NB4 (cell line): Measurements from ENCODE around the gene PLEKHA6.

Source experiments
- DNase-seq: peaks from one replicate; pipeline ENCODE4 v3.0.0; 2010; ENCODE audit warnings: low read depth
- H3K4me3 ChIP-seq: one replicate; pipeline ENCODE4 v1.5.1; 2011; ENCODE audit warnings: mild to moderate bottlenecking, low read depth, low read length, moderate library complexity
- CTCF ChIP-seq: IDR thresholded peaks from one replicate; pipeline ENCODE4 v1.5.1; 2012; ENCODE audit warnings: low read depth, low read length
- MAX ChIP-seq: IDR thresholded peaks from 2 replicates; pipeline ENCODE4 v1.6.1; 2011; ENCODE audit warnings: low read depth, low read length
- MYC ChIP-seq: IDR thresholded peaks from 2 replicates; pipeline ENCODE4 v1.6.1; 2011; ENCODE audit warnings: low read depth, low read length
- POLR2A ChIP-seq: IDR thresholded peaks from 2 replicates; pipeline ENCODE4 v1.6.1; 2011; ENCODE audit warnings: mild to moderate bottlenecking; ENCODE audit not compliant: insufficient read length; ENCODE audit errors: extremely low read depth

Gene PLEKHA6

DNA sequence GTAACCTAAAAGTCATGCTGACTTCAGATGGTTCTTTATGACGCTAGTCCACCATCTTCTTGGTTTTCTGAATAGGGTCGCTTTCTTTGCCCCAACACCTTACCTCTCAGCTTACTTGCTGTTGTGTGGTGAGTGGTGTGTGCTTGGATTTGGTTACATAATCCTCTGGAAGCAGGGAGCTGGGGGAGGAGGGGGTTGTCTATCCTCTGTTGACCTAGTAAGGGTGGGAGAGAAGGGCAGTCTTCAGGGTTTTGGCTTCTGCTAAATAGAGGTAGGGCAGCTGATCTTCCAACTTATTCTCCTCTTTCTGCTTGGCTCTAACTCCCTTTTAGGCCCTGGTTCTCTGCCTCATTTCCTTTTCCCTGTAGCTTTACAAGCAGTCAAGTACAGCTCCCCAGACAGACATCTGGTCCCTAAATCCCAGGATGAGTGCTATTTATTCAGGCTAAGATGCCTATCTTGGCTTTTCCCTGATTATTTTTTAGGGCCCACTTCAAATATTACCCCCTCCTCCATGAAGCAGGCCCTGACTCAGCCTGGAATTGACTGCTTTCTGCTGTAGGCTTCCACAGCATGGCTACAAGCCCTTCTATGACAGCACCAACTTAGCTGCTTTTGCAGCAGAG lies 187.2 kb downstream of the PLEKHA6 start:
- TF ChIP-seq POLR2A, result no peak
- no peak overlapping the region for H3K4me3 ChIP-seq
- no peak for DNase-seq

- no peak for DNase-seq
- H3K4me3 ChIP-seq, result no peak overlapping the region
- TF ChIP-seq MAX, result no peak
- no peak for TF ChIP-seq CTCF
- TF ChIP-seq POLR2A, result no peak
- TF ChIP-seq MYC, result no peak
These were observed 188.0 kb downstream of the PLEKHA6 start for GRCh38 chr1:204171751-204172178.

- TF ChIP-seq CTCF (no peak), MAX (no peak), MYC (no peak), POLR2A (no peak)
- H3K4me3 ChIP-seq, result no peak overlapping the region
- DNase-seq, result no peak
These were observed 189.1 kb downstream of the PLEKHA6 start for GRCh38 chr1:204170494-204171155.

DNA sequence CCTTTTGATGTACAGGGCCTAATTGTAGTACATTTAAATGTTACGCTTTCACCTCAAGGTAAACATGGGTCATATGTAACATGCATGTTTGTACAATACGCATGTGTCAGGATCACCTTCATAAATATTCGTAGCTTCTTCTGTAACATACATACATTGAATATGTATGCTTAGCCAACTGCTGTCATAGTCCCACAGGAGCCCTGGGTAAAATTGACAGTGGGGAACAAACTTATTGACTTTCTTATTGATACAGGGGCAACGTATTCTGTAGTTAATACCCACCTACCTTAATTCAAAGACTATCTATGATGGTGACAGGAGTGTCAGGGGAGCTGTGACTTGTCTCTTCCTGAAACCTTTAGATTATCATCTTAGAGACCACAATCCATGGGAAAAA lies 189.9 kb downstream of the PLEKHA6 start:
- H3K4me3 ChIP-seq, result no peak overlapping the region
- no peak for DNase-seq
- no peak for TF ChIP-seq POLR2A
- TF ChIP-seq MAX, result no peak
- TF ChIP-seq MYC, result no peak
- no peak for TF ChIP-seq CTCF
